ENCODE measurements around the gene ZNF235.

The ZNF235 gene

DNA sequence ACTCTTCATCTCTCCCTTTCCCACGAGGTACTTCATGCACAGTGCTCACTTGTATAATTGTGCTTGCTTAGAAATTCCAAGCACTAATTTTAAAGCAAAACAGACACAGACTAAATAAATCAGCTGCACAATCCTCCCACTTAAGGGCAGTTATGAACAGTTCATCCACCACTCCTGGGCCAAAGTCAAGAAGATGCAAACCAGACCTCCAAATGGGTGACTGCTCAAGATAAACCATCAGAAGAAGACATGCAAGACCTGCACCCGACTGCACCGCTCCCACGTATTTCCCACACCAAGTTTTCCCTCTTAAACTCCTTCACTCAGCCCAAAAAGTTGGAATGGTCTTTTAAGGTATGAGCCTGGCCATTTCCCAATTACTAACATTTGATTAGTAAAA is 19.9 kb downstream of the ZNF235 start:
- TF ChIP-seq, protein P1, sequence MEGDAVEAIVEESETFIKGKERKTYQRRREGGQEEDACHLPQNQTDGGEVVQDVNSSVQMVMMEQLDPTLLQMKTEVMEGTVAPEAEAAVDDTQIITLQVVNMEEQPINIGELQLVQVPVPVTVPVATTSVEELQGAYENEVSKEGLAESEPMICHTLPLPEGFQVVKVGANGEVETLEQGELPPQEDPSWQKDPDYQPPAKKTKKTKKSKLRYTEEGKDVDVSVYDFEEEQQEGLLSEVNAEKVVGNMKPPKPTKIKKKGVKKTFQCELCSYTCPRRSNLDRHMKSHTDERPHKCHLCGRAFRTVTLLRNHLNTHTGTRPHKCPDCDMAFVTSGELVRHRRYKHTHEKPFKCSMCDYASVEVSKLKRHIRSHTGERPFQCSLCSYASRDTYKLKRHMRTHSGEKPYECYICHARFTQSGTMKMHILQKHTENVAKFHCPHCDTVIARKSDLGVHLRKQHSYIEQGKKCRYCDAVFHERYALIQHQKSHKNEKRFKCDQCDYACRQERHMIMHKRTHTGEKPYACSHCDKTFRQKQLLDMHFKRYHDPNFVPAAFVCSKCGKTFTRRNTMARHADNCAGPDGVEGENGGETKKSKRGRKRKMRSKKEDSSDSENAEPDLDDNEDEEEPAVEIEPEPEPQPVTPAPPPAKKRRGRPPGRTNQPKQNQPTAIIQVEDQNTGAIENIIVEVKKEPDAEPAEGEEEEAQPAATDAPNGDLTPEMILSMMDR (conservative IDR thresholded peaks at IDR 0.05; ENCODE audit: low read depth, low read length), result no peak
- no peak overlapping the region for H3K4me3 ChIP-seq (ENCODE audit: low read depth, low read length)
- DNase-seq (ENCODE audit: low read depth), result no peak

DNA sequence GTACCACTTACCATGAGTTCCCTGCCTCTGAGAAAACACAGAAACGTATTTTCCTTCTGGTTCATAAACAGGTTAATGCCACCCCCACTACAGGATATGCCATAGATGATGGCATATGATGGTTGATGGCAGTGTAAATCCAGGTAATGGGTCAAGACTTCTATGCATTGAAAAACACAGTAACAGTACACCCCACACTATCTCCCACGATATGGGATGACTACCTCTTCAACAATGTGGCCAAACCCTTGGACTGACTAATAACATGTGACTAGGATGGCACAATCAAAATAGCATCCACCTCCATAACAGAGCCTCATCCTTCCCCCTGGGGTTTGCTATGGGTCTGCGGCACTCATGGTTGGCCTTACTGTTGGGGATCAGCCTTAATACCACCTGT is 22.0 kb downstream of the ZNF235 start:
- DNase-seq (ENCODE audit: low read depth), result no peak
- no peak overlapping the region for H3K4me3 ChIP-seq (ENCODE audit: low read depth, low read length)
- TF ChIP-seq, protein P1 (conservative IDR thresholded peaks at IDR 0.05; ENCODE audit: low read depth, low read length), result no peak

DNA sequence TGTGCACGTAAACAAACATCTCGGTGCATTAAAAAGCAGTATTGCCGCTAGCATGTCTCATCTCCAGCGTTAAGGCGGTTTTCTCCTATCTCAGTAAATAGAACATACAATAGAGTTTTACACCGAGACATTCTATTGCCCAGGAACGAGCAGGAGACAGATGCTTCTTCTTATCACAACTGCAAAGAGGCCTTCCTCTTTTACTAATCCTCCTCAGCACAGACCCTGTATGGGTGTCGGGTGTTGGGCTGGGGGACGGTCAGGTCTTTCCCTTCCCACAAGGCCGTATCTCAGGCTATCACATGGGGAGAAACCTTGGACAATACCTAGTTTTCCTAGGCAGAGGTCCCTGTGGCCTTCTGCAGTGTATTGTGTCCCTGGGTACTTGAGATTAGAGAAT is 23.9 kb downstream of the ZNF235 start:
- no peak overlapping the region for H3K4me3 ChIP-seq (ENCODE audit: low read depth, low read length)
- no peak for DNase-seq (ENCODE audit: low read depth)
- TF ChIP-seq, protein P1 (conservative IDR thresholded peaks at IDR 0.05; ENCODE audit: low read depth, low read length), result no peak

DNA sequence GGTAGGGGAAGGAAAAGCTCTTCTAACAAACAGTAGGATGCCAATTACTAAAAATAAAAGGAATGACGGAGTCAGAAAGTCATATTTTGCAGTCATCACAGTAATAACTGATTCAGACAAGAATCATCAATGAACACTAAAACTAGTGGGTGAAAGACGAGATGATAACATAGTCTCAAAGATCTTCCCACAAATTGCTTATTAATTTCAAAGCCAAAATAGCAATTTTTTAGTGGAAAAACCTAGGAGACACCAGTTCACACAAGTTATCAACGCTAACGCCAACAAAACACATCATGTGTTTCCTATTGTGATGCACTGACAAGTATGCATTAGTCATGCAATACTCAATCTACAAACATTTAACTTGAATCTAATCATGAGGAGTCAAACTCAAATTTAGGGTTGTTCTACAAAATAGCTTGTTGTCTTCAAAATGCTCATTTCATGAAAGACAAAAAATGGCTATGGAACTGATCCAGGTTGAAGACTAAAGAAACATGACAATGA is 26.6 kb downstream of the ZNF235 start:
- no peak for DNase-seq (ENCODE audit: low read depth)
- TF ChIP-seq, protein P1 (conservative IDR thresholded peaks at IDR 0.05; ENCODE audit: low read depth, low read length), result no peak
- no peak overlapping the region for H3K4me3 ChIP-seq (ENCODE audit: low read depth, low read length)

DNA sequence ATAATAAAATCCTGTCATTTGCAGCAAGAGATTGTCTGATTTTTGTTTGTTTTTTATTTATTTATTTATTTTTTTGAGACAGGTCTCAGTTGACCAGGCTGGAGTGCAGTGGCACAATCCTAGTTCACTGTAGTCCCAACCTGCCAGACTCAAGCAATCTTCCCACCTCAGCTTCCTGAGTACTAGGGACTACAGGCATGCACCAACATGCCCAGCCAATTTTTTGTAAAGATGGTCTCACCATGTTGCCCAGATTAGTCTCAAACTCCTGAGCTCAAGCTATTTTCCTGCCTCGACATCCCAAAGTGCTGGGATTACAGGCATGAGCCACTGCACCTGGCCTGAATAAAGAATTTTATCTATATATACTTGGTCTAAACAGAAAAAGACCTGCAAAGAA is 27.5 kb downstream of the ZNF235 start:
- DNase-seq (ENCODE audit: low read depth), result no peak
- TF ChIP-seq, protein P1 (conservative IDR thresholded peaks at IDR 0.05; ENCODE audit: low read depth, low read length), result no peak
- no peak overlapping the region for H3K4me3 ChIP-seq (ENCODE audit: low read depth, low read length)

DNA sequence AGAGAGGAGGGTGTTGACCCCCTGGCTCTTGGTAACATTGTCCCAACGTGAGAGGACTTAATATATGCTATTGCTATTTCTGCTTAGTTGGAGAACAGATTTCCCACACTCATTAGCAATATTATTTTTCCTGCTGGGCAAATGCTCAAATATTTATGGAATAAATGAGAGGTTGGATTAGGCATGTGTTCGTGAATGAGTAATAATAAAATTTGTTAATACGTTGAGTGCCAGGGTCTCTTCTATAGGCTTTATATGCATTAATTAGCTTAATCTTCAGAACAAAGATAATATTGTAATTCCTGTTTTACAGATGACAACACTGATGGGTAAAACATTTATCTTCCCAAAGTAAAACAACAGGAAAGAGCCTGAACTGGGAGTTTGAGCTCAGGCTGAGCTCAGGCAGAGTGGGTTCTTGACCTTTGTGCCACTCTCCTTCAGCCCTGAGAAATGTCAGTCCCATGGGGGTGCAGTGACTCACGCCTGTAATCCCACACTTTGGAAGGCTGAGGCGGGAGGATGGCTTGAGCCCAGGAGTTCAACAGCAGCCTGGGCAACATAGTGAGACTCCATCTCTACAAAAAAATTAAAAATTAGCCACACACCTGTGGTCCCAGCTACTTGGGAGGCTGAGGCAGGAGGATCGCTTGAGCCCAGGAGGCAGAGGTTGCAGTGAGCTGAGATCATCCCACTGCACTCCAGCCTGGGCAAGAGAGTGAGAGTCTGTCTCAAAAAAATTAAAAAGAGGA is 44.0 kb downstream of the ZNF235 start:
- no peak overlapping the region for H3K4me3 ChIP-seq (ENCODE audit: low read depth, low read length)
- no peak for DNase-seq (ENCODE audit: low read depth)

More for the DNA sequence above, 44.0 kb downstream of the ZNF235 start:
- TF ChIP-seq, protein P1 (conservative IDR thresholded peaks at IDR 0.05; ENCODE audit: low read depth, low read length), result no peak

Data from choroid plexus epithelial cell (primary cell).